Amniotic epithelial cell (primary cell): ENCODE results near the gene SMCHD1.
"Not testable (repeated sequence)": the region's sequence is repeated elsewhere in the genome, so short reads cannot be mapped to it uniquely, and the experiment has no call there.

Experiments
- DNase-seq: peaks from one replicate; pipeline ENCODE4 v3.0.0-alpha.2; 2010; ENCODE audit warnings: low read depth

The SMCHD1 gene

GRCh38 chr18:2818281-2818680 lies 162.8 kb downstream of the SMCHD1 start:
- DNase-seq, result peak; percentile 12

GRCh38 chr18:2821695-2822094 lies 166.2 kb downstream of the SMCHD1 start:
- DNase-seq, result no peak

GRCh38 chr18:2822213-2822921 lies 166.8 kb downstream of the SMCHD1 start:
- no peak for DNase-seq

GRCh38 chr18:2823202-2823601 lies 167.7 kb downstream of the SMCHD1 start:
- no peak for DNase-seq

GRCh38 chr18:2823966-2824365 lies 168.4 kb downstream of the SMCHD1 start:
- DNase-seq, result no peak

GRCh38 chr18:2824865-2825264 lies 169.3 kb downstream of the SMCHD1 start:
- no peak for DNase-seq

- DNase-seq, result peak; percentile 88
These were observed 170.2 kb downstream of the SMCHD1 start for GRCh38 chr18:2825613-2826175.

- DNase-seq, result peak; percentile 98
These were observed 171.1 kb downstream of the SMCHD1 start for GRCh38 chr18:2826581-2826980.

- DNase-seq, result peak; percentile 85
These were observed 171.5 kb downstream of the SMCHD1 start for GRCh38 chr18:2827061-2827460.

GRCh38 chr18:2836118-2836517 lies 180.6 kb downstream of the SMCHD1 start:
- not testable (repeated sequence) for DNase-seq

- not testable (repeated sequence) for DNase-seq
These were observed 181.8 kb downstream of the SMCHD1 start for GRCh38 chr18:2837290-2837689.

- DNase-seq, result no peak
These were observed 183.7 kb downstream of the SMCHD1 start for GRCh38 chr18:2839202-2839601.

GRCh38 chr18:2840521-2840920 lies 185.0 kb downstream of the SMCHD1 start:
- DNase-seq, result no peak

- DNase-seq, result no peak
These were observed 187.6 kb downstream of the SMCHD1 start for GRCh38 chr18:2843146-2843545.

- no peak for DNase-seq
These were observed 189.6 kb downstream of the SMCHD1 start for GRCh38 chr18:2845172-2845571.

- DNase-seq, result peak; percentile 46
These were observed 191.2 kb downstream of the SMCHD1 start, which contains the start of gene EMILIN2 for GRCh38 chr18:2846636-2847316. Gene EMILIN2, plus strand, starts transcription at chr18:2847006. Its CDS starts 183 bp downstream, at chr18:2847189.

GRCh38 chr18:2847317-2848246 lies 192.1 kb downstream of the SMCHD1 start:
- peak; percentile 49 for DNase-seq

- no peak for DNase-seq
These were observed 193.0 kb downstream of the SMCHD1 start for GRCh38 chr18:2848247-2849246.

- DNase-seq, result peak; percentile 49
These were observed 195.3 kb downstream of the SMCHD1 start for GRCh38 chr18:2850816-2851215.

- DNase-seq, result peak; percentile 52
These were observed 196.2 kb downstream of the SMCHD1 start for GRCh38 chr18:2851771-2852170.

GRCh38 chr18:2852460-2852859 lies 196.9 kb downstream of the SMCHD1 start:
- DNase-seq, result not testable (repeated sequence)
